ENCODE results near the gene SRD5A1. TPM values are rescaled to one million over a fixed set of nuclear protein-coding genes. Genes with fewer than 3 reads are reported as not detected.

The SRD5A1 gene
- total and polyA plus RNA-seq, 2 experiments from 2014 or later = 18.2 to 87.3 TPM

GRCh38 chr5:6721442-6721841, 88.2 kb downstream of the SRD5A1 start (continued):
- no peak for TF ChIP-seq ZNF462 (CRISPR knock-in tag; IDR thresholded peaks at IDR 0.05)
- TF ChIP-seq EZH2 (IDR thresholded peaks at IDR 0.05; ENCODE audit: low read depth, unreplicated experiment) = no peak
- TF ChIP-seq REST (IDR thresholded peaks at IDR 0.05; ENCODE audit: unreplicated experiment) = no peak
- no peak for TF ChIP-seq POLR2AphosphoS5 (IDR thresholded peaks at IDR 0.05; ENCODE audit: low read depth)
- TF ChIP-seq CREB1 (CRISPR knock-in tag; IDR thresholded peaks at IDR 0.05; ENCODE audit: low read depth) = no peak
- no peak for TF ChIP-seq JUNB (IDR thresholded peaks at IDR 0.05; ENCODE audit: unreplicated experiment)
- TF ChIP-seq STAT1 (IDR thresholded peaks at IDR 0.05; ENCODE audit: unreplicated experiment) = no peak
- no peak for TF ChIP-seq EZH2phosphoT487 (IDR thresholded peaks at IDR 0.05; ENCODE audit: unreplicated experiment)
- TF ChIP-seq ETS1 (IDR thresholded peaks at IDR 0.05) = no peak
